Memory B cell (primary cell): ENCODE measurements around the gene CNNM3.

Source experiments
- ATAC-seq: fragments of 150-1000 bp; cut with Tn5 transposase; 2 replicates; pipeline ENCODE4 v1.10.0; 2021; ENCODE audit warnings: low read depth, mild to moderate bottlenecking, moderate library complexity
- DNase-seq, 2 donors: peaks; one replicate each; pipeline ENCODE4 v3.0.0; 2022; ENCODE audit warnings: low spot score in 2 of 2
- H3K27ac Mint-ChIP-seq: one replicate; pipeline ENCODE4 v1.8.0; 2022; ENCODE audit warnings: mild to moderate bottlenecking, moderate library complexity, mixed read lengths
- H3K27me3 Mint-ChIP-seq: one replicate; pipeline ENCODE4 v1.8.0; 2022; ENCODE audit warnings: mixed read lengths
- H3K36me3 Mint-ChIP-seq: one replicate; pipeline ENCODE4 v1.8.0; 2022; ENCODE audit warnings: mild to moderate bottlenecking, mixed read lengths
- H3K4me1 Mint-ChIP-seq: one replicate; pipeline ENCODE4 v1.8.0; 2022; ENCODE audit warnings: mixed read lengths
- H3K4me3 Mint-ChIP-seq: one replicate; pipeline ENCODE4 v1.8.0; 2022; ENCODE audit warnings: mild to moderate bottlenecking, moderate library complexity, mixed read lengths
- H3K9me3 Mint-ChIP-seq: one replicate; pipeline ENCODE4 v1.8.0; 2022; ENCODE audit warnings: mixed read lengths

CNNM3 gene

GRCh38 chr2:96875498-96876268, 59.6 kb downstream of the CNNM3 start:
- Mint-ChIP-seq H3K4me3 (no peak overlapping the region), H3K9me3 (no peaks in the 10 kb centered on the region), H3K36me3 (no peaks in the 10 kb centered on the region), H3K4me1 (peaks cover 11% of the 10 kb centered on the region), H3K27ac (peak overlapping the region; percentile 94), H3K27me3 (peaks cover 5% of the 10 kb centered on the region)
- DNase-seq, result no peak
- ATAC-seq, result no peak

- Mint-ChIP-seq H3K4me1 (peaks cover 8% of the 10 kb centered on the region), H3K36me3 (no peaks in the 10 kb centered on the region), H3K27me3 (peaks cover 4% of the 10 kb centered on the region), H3K9me3 (no peaks in the 10 kb centered on the region), H3K27ac (no peak overlapping the region), H3K4me3 (no peak overlapping the region)
- DNase-seq (no peak), ATAC-seq (no peak)
Measured at GRCh38 chr2:96876269-96877041, 60.4 kb downstream of the CNNM3 start.

- H3K36me3 Mint-ChIP-seq, result no peaks in the 10 kb centered on the region
- H3K4me1 Mint-ChIP-seq, result peaks cover 8% of the 10 kb centered on the region
- no peak overlapping the region for H3K27ac Mint-ChIP-seq
- DNase-seq (no peak), ATAC-seq (no peak)
- H3K27me3 Mint-ChIP-seq, result peaks cover 4% of the 10 kb centered on the region
- no peak overlapping the region for H3K4me3 Mint-ChIP-seq
- H3K9me3 Mint-ChIP-seq, result no peaks in the 10 kb centered on the region
Measured at GRCh38 chr2:96877042-96877451, 61.0 kb downstream of the CNNM3 start.

GRCh38 chr2:96877631-96878092, 61.6 kb downstream of the CNNM3 start:
- no peaks in the 10 kb centered on the region for H3K36me3 Mint-ChIP-seq
- peaks cover 4% of the 10 kb centered on the region for H3K27me3 Mint-ChIP-seq
- H3K4me3 Mint-ChIP-seq, result no peak overlapping the region
- H3K4me1 Mint-ChIP-seq, result peaks cover 8% of the 10 kb centered on the region
- no peak overlapping the region for H3K27ac Mint-ChIP-seq
- DNase-seq (no peak), ATAC-seq (no peak)
- no peaks in the 10 kb centered on the region for H3K9me3 Mint-ChIP-seq

- H3K27me3 Mint-ChIP-seq, result peaks cover 4% of the 10 kb centered on the region
- H3K4me1 Mint-ChIP-seq, result peaks cover 8% of the 10 kb centered on the region
- ATAC-seq (no peak), DNase-seq (no peak)
- H3K36me3 Mint-ChIP-seq, result no peaks in the 10 kb centered on the region
- no peak overlapping the region for H3K4me3 Mint-ChIP-seq
- H3K27ac Mint-ChIP-seq, result no peak overlapping the region
- H3K9me3 Mint-ChIP-seq, result no peaks in the 10 kb centered on the region
Measured at GRCh38 chr2:96878171-96878570, 62.1 kb downstream of the CNNM3 start.

- DNase-seq (no peak), ATAC-seq (no peak)
- Mint-ChIP-seq H3K9me3 (no peaks in the 10 kb centered on the region), H3K27me3 (peaks cover 4% of the 10 kb centered on the region), H3K4me1 (peaks cover 8% of the 10 kb centered on the region), H3K4me3 (no peak overlapping the region), H3K27ac (no peak overlapping the region), H3K36me3 (no peaks in the 10 kb centered on the region)
Measured at GRCh38 chr2:96878796-96879544, 62.9 kb downstream of the CNNM3 start.

GRCh38 chr2:96879545-96880040, 63.5 kb downstream of the CNNM3 start:
- Mint-ChIP-seq H3K27me3 (peaks cover 4% of the 10 kb centered on the region), H3K36me3 (no peaks in the 10 kb centered on the region), H3K9me3 (no peaks in the 10 kb centered on the region), H3K4me1 (peaks cover 2% of the 10 kb centered on the region), H3K27ac (no peak overlapping the region), H3K4me3 (no peak overlapping the region)
- DNase-seq, result no peak
- no peak for ATAC-seq

- H3K4me3 Mint-ChIP-seq, result no peak overlapping the region
- ATAC-seq, result no peak
Measured at GRCh38 chr2:96880891-96881273, 64.8 kb downstream of the CNNM3 start.

GRCh38 chr2:96881349-96882195, 65.5 kb downstream of the CNNM3 start:
- Mint-ChIP-seq H3K27ac (no peak overlapping the region), H3K4me3 (no peak overlapping the region), H3K27me3 (peaks cover 1% of the 10 kb centered on the region), H3K9me3 (no peaks in the 10 kb centered on the region), H3K4me1 (no peaks in the 10 kb centered on the region), H3K36me3 (no peaks in the 10 kb centered on the region)
- ATAC-seq (no peak), DNase-seq (no peak)

More at GRCh38 chr2:96880891-96881273, 64.8 kb downstream of the CNNM3 start:
- Mint-ChIP-seq H3K27ac (no peak overlapping the region), H3K4me1 (no peaks in the 10 kb centered on the region), H3K27me3 (peaks cover 3% of the 10 kb centered on the region), H3K9me3 (no peaks in the 10 kb centered on the region), H3K36me3 (no peaks in the 10 kb centered on the region)
- DNase-seq, result no peak

- Mint-ChIP-seq H3K4me3 (no peak overlapping the region), H3K4me1 (peaks cover 1% of the 10 kb centered on the region), H3K9me3 (no peaks in the 10 kb centered on the region), H3K27me3 (no peaks in the 10 kb centered on the region), H3K27ac (no peak overlapping the region), H3K36me3 (no peaks in the 10 kb centered on the region)
- no peak for ATAC-seq
- no peak for DNase-seq
Measured at GRCh38 chr2:96882230-96882629, 66.2 kb downstream of the CNNM3 start.

- Mint-ChIP-seq H3K27ac (no peak overlapping the region), H3K4me1 (peaks cover 5% of the 10 kb centered on the region), H3K9me3 (no peaks in the 10 kb centered on the region), H3K4me3 (no peak overlapping the region), H3K27me3 (no peaks in the 10 kb centered on the region), H3K36me3 (no peaks in the 10 kb centered on the region)
- ATAC-seq, result no peak
- no peak for DNase-seq
Measured at GRCh38 chr2:96882906-96883305, 66.8 kb downstream of the CNNM3 start.

GRCh38 chr2:96883306-96883705, 67.2 kb downstream of the CNNM3 start:
- Mint-ChIP-seq H3K9me3 (no peaks in the 10 kb centered on the region), H3K36me3 (no peaks in the 10 kb centered on the region), H3K4me3 (no peak overlapping the region), H3K27ac (no peak overlapping the region), H3K27me3 (no peaks in the 10 kb centered on the region), H3K4me1 (peaks cover 9% of the 10 kb centered on the region)
- DNase-seq (no peak), ATAC-seq (no peak)
